ENCODE results near the gene TADA1.
"Not testable (repeated sequence)": the region's sequence is repeated elsewhere in the genome, so short reads cannot be mapped to it uniquely, and the experiment has no call there.

TADA1 gene

DNA sequence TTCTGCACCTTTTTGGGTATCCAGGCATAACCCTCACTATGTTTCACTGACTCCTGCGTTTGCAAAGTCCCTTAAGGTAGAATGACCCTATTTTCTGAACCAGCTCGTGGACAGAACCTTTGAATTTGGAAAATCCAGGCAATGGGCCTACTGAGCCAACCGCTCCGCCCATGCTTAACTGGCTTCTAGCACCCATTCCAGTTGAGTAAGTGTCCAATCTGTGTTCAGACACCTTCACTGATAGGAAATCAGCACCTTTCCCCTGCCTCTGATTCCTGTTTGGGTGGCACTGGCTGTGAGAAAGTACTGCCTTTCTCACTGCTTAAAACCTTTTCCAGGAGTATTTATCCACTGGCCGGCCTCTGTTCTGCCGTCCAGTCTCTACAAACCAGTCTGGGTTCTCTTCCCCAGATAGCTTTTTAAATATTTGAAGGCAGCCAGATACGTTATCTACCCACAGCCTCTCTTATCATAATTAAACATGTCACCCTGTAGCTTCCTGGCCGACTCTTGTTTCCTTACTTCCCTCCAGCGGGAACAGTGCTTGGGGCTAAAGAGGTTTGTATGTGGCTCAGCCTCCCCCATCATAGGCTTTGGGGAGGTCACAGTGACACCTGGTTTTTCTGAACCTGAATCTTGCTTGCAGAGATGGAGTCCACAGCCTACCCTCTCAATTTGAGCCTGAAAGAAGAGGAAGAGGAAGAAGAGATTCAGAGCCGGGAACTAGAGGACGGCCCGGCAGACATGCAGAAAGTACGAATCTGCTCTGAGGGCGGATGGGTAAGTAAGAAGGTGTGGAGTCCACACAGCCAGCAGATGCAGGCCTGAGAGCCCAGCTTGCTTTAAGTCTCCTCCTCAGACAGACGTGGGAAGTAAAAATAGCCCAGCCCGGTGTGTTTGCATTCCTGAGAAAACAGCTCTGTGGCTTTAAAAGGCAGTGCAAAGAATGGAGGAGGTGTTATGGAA, 35.5 kb downstream of the TADA1 start:
- no peak for DNase-seq

- DNase-seq = peak; percentile 23
Observed at GRCh38 chr1:166839600-166840308, 36.3 kb downstream of the TADA1 start.

DNA sequence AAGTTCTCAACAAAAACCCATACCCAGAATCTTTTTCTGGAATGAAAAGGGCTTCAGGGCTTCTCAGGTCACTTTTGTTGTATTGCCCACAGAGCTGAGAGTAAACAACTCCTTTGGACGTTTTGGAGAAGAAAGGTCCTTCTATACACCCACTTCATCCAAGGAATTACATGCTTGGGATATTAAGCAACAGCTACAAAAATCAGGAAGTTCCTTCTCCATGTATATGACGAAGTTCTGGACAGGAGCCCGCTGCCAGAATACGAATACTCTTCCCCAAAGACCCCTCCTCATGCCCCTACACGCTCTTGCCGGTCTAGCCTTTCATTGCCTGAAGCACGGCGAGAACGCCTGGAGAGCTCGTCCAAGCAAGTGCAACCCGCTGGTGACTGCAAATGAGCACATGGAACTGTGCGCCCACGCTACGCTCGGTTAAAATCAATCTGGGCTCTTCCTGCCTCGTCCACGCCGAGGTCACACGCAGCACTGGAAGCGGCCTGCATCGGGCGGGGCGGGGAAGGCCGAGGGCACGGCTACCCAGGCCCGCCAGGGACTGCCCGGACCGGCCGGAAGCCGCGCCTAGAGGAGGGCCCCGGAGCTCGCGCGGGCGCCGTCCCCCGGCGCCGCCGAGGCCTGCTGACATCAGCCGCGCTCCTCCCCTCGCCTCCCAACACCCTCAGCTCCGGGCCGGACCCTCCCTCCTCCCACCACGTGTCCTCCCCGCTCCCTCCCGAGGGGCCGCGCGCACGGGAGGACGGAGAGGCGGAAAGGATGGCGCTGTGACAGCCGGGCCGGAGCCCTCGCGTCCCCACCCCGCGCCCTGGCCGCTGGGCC, 37.1 kb downstream of the TADA1 start, which contains the start of gene POGK:
Gene POGK, plus strand, starts transcription at position 710 of the 834 bp plus-strand sequence. CDS start 1,482 bp downstream, outside the sequence.
- peak; percentile 84 for DNase-seq

GRCh38 chr1:166836733-166837132, 39.3 kb downstream of the TADA1 start:
- no peak for DNase-seq

DNA sequence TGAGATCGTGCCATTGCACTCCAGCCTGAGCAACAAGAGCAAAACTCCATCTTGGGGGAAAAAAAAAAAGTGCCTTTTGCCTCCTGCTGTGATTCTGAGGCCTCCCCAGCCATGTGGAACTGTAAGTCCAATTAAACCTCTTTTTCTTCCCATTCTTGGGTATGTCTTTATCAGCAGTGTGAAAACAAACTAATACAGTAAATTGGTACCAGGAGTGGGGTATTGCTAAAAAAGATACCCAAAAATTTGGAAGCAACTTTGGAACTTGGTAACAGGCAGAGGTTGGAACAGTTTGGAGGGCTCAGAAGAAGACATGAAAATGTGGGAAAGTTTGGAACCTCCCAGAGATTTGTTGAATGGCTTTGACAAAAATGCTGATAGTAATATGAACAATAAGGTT, 46.3 kb downstream of the TADA1 start:
- not testable (repeated sequence) for DNase-seq

DNA sequence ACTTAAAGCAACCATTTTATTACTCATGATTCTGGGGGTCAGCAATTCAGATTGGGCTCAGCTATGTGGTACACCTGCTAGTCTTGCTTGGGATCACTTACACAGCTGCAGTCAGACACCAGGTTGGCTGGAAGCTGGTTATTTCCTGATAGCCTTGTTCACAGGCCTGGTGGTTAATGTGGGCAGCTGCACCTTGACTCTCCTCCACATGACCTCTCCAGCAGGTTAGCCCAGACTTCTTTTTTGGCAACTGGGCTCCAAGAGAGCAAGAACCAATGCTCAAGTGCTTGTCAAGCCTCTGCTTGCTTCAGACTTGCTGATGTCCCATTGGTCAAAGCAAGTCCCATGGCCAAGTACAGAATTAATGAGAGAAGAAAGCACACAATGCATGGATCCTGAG, 48.6 kb downstream of the TADA1 start:
- no peak for DNase-seq

DNA sequence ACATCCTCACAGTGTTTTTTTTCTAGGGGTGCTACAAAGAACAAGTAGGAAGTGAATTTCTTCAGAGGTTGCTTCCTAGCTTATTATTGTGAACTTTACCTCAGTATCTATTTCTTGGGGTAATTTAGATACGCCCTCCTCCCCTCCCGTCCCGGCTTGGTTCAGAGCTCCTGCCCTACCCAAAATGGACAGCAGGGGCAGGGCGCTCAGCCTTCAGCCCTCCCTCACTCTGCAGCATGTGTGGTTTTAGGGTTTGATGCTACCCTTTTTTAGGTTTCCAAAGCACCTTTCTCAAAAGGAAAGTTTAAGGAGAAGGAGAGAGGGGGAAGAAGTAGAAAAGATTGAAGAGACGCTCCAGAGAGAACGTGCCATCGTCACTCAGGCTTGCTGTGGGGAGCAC, 53.7 kb downstream of the TADA1 start:
- DNase-seq = no peak

DNA sequence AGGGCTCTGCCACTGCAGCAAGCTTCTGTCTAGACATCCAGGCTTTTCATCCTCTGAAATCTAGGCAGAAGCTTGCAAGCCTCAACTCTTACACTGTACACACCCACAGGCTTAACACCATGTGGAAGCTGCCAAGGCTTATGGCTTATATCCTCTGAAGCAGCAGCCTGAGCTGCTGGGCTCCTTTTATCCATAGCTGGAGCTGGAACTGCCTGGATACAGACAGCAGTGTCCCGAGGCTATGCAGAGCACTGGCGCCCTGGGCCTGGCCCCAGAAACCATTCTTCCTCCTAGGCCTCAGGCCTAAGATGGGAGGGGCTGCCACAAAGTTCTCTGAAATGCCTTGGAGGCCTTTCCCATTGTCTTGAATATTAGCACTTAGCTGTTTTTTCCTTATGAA, 56.1 kb downstream of the TADA1 start:
- no peak for DNase-seq

DNA sequence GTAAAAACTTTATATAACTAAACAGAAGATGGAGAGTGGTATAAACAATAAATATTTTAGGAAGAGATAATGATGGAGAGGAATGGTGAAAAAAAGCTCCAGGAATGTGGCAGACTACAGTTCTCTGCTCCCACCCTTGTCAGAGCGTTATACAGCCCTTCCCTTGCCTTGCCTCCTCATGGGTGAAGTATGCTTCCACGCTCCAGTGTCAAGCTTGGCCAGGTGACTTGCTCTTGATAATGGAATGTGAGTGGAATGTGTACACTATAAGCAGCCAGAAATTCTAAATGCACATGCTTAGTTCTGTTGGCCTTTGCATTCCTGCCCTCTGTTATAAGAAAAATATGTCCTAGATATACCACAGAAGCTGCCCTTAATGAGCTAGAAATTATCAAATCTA, 61.5 kb downstream of the TADA1 start:
- no peak for DNase-seq

DNA sequence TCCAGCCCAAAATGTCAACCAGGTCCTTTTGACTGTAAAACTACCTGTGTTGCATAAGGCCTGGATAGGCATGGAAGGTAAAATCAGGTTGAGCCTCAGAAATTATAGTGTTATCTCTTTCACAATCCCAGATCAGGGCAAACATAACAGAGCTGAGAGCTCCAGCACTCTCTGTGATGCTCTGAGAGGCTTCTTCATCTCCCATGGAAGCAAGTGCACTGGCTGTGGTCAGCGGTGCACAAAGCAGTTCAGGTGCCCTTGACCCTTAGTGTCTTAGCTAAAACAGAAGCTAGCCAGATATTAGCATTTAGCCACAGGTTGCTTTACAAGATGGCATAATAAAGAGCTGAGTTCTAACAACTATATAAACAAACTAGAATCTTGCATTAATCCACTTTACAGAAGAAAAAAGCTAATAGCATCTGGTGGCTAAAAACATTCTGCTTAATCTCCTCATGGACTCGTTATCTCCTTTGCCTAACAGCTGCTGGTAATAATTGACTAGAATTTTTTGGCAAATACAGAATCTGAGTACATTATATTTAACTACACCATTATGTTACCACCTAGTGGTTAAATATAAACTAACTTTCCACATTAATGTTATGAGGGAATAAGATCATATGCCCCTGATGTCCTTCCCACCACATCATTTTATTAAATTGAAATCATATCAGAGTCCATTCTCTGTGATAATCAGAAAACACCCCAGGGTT, 62.4 kb downstream of the TADA1 start:
- no peak for DNase-seq

DNA sequence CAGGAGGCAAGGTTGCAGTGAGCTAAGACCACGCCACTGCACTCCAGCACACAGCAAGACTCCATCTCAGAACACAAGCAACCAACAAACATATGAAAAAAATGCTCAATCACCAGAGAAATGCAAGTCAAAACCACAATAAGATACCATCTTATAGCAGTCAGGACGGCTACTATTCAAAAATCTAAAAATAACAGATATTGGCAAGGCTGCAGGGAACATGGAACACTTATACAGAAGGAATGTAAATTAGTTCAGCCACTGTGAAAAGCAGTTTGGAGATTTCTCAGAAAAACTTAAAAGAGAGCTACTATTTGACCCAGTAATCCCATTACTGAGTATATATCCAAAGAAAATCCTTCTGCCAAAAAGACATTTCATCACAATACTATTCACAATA, 64.4 kb downstream of the TADA1 start:
- no peak for DNase-seq

- no peak for DNase-seq
Observed at GRCh38 chr1:166808952-166809351, 67.1 kb downstream of the TADA1 start.

Measured in NCI-H1092 (cell line).